HUDEP-2 (cell line): ENCODE results near the gene GNAZ.

ENCODE experiments used
- DNase-seq, 76 experiments: peaks; one replicate each; lab custom pipeline; 2025; ENCODE audit not compliant: unreplicated experiment in 76 of 76; lab: John Stamatoyannopoulos, UW

The GNAZ gene

GRCh38 chr22:23116506-23117263 is 46.4 kb downstream of the GNAZ start:
- no peak for DNase-seq

- DNase-seq, result no peak
These were observed 47.0 kb downstream of the GNAZ start for GRCh38 chr22:23117275-23117674.

GRCh38 chr22:23117891-23118646 is 47.8 kb downstream of the GNAZ start:
- DNase-seq, result no peak

DNA sequence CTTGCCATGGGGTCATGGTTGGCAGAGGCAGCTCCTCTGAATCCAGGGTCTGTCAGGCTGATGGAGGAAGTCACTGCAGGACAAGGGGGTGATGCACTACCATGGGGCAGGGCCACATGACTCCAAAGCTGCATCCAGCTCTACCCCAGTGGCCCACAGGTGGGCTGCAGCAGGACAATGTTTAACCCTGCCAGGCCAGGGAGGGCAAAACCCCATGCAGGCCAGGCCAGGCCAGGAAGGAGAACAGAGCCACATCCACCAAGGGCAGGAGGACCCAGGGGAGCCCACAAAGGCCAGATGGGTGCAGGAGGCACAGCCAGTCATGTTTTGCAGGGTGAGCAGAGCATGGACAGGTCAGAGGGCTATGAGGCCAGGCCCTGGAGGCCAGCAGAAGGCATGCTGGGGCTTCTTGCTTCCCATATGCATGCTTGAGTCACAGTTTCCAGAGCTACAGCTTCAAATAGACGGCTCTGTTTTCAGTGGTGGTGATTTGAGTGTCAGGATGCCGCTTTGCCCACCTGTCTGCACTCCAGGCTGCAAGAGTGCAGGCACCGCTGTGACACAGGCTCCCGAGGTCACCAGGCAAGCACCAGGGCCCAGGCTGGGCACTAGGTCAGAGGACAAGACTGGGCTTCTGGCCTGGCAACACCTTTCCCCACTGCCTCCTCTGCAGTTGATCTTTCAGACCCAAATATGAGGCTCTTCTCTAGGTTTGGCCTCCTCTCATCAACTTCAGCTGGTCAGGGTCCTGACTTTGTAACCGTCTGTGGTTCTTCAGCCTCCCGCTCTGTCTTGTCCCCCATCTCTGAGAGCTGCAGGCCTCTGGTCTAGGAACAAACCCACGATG is 48.6 kb downstream of the GNAZ start:
- no peak for DNase-seq

GRCh38 chr22:23119494-23120414 is 49.4 kb downstream of the GNAZ start:
- peak in 47 of 76 experiments; percentile 1 to 71 (median 27) for DNase-seq

- no peak for DNase-seq
These were observed 50.1 kb downstream of the GNAZ start for GRCh38 chr22:23120415-23120899.

GRCh38 chr22:23121000-23121421 is 50.7 kb downstream of the GNAZ start:
- DNase-seq, result no peak

- DNase-seq, result no peak
These were observed 51.1 kb downstream of the GNAZ start for GRCh38 chr22:23121424-23121823.

DNA sequence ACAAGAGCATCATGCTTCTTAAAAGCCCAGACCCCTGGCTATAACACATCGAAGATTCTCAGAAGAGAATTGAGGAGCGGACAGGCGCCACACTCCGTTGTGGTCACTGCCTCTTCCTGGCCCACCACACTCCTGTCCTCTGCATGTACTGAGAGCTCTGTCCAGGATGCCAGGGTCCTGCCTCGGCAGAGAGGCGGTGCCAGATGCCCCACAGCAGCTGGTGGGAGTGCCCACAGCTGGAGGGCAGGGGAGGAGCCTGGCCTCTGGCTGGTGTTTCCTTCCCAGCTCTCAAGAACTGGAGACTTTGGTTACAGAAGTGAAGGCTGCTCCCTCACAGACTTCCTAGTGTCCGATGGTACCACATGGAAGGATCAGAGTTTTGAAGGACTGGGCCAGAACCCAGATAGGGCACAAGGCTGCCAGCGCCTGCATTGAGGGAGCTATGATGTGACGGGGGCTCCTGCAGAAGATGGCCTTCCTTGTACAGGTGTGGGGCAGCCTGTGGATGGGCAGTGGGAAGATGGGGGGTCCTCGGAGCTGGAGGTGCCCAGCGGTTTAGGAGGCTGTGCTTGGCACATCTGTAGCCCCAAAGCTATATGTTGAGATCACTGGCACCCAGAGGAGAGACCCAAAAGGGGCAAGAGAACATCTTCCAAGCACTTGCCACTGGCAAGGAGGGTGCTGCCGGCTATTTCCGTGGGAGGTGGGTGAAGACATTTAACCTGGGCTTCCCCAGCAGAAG is 52.1 kb downstream of the GNAZ start:
- no peak for DNase-seq

DNA sequence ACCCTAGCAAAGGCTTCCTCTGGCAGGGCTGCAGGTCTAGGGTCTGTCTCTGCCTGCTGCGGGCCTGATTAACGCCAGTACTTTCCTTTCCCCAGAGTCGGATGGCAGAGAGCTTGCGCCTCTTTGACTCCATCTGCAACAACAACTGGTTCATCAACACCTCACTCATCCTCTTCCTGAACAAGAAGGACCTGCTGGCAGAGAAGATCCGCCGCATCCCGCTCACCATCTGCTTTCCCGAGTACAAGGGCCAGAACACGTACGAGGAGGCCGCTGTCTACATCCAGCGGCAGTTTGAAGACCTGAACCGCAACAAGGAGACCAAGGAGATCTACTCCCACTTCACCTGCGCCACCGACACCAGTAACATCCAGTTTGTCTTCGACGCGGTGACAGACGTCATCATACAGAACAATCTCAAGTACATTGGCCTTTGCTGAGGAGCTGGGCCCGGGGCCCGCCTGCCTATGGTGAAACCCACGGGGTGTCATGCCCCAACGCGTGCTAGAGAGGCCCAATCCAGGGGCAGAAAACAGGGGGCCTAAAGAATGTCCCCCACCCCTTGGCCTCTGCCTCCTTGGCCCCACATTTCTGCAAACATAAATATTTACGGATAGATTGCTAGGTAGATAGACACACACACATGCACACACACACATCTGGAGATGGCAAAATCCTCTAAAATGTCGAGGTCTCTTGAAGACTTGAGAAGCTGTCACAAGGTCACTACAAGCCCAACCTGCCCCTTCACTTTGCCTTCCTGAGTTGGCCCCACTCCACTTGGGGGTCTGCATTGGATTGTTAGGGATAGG is 52.9 kb downstream of the GNAZ start:
- DNase-seq, result no peak

GRCh38 chr22:23123804-23124254 is 53.5 kb downstream of the GNAZ start:
- no peak for DNase-seq

DNA sequence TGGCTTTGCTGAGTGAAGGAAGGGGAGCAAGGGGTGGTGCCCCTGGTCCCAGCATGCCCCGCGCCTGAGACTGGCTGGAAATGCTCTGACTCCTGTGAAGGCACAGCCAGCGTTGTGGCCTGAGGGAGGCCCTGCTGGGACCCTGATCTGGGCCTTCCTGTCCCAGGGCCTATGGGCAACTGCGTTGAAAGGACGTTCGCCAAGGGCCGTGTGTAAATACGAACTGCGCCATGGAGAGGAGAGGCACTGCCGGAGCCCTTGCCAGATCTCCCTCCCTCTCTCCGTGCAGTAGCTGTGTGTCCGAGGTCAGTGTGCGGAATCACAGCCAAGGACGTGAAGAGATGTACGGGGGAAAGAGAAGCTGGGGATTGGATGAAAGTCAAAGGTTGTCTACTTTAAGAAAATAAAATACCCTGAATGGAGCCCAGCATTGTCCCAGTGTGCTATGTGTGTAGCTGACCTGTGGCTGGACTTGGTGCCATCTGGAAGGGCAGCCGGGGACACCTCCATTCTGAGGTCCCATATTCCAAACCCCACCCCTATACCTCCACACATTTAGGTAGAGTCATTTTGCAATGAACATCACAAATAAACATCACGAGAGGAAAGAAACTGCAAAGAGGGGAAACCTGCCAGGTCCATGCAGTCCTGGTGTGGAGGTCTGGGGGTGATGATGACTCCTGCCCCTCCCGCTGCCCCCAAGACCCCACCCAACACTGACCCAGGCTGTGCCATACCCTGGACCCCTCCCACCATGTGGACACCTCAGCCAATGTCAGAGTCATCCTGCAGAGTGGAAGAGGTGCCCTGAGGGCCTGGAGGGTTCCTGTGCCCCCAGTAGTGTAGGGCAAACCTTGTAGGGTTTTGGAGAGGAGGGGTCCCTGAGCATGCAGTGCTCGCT is 54.5 kb downstream of the GNAZ start:
- no peak for DNase-seq

DNA sequence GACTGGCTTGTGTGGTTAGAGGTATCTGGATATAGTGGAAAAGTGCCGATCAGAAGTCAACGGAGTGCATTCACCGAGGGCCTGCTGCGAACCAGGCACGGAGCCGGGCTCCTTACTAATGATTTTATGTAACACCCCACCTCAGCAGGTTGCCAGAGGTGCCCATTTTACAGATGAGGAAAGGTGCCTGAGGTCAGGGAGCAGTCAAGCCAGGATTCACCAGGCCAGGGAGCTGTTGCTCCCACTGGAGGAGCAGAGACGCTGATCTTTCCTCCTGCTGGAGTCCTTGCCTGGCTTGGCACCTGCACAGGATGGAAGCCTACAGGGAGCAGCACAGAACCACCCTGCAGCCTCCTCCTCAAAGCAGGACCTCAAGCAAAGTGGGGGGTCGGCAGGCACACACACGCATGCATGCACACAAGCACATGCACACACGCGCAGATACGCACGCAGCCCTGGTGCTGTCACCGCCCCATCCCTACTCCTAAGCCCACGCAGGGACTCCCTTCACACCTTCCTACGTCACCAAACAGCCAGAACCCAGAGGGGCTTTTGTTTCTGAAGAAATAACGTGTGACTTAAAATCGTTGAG is 55.3 kb downstream of the GNAZ start:
- DNase-seq, result no peak

GRCh38 chr22:23126165-23127054 is 56.1 kb downstream of the GNAZ start:
- DNase-seq, result no peak

- DNase-seq, result no peak
These were observed 56.9 kb downstream of the GNAZ start for GRCh38 chr22:23127055-23127756.
